Karpas-422 (cell line): ENCODE data around the gene XAB2. TPM values are rescaled to one million over a fixed set of nuclear protein-coding genes. Genes with fewer than 3 reads are reported as not detected.

ENCODE experiments used
- DNase-seq: peaks from one replicate; pipeline ENCODE4 v3.0.0-alpha.2; 2015
- H2AFZ ChIP-seq: fragments of 200-600 bp; sonication (generic); 2 replicates; pipeline ENCODE4 v1.6.1; 2014; ENCODE audit warnings: antibody characterized with exemption, low read length, mixed read lengths
- H3K27ac ChIP-seq: fragments of 200-600 bp; sonication (generic); 2 replicates; pipeline ENCODE4 v1.5.1; 2014; ENCODE audit warnings: mild to moderate bottlenecking, low read length, moderate library complexity
- H3K27me3 ChIP-seq: fragments of 200-600 bp; sonication (generic); 2 replicates; pipeline ENCODE4 v1.6.1; 2014; ENCODE audit warnings: low read length, mixed read lengths
- H3K36me3 ChIP-seq: fragments of 200-600 bp; sonication (generic); 2 replicates; pipeline ENCODE4 v1.6.1; 2014; ENCODE audit warnings: low read length, mixed read lengths; ENCODE audit not compliant: insufficient read depth
- H3K4me1 ChIP-seq: fragments of 200-600 bp; sonication (generic); 2 replicates; pipeline ENCODE4 v1.6.1; 2014; ENCODE audit warnings: mild to moderate bottlenecking, low read length, mixed read lengths
- H3K4me2 ChIP-seq: fragments of 200-600 bp; sonication (generic); 2 replicates; pipeline ENCODE4 v1.6.1; 2014; ENCODE audit warnings: low read length, low read depth, mild to moderate bottlenecking; ENCODE audit not compliant: poor library complexity, severe bottlenecking
- H3K4me3 ChIP-seq: fragments of 200-600 bp; sonication (generic); 2 replicates; pipeline ENCODE4 v1.5.1; 2014; ENCODE audit warnings: mild to moderate bottlenecking, antibody characterized with exemption, low read length, mixed read lengths
- H3K79me2 ChIP-seq: fragments of 200-600 bp; sonication (generic); 2 replicates; pipeline ENCODE4 v1.6.1; 2014; ENCODE audit warnings: mild to moderate bottlenecking, low read length, mixed read lengths
- H3K9ac ChIP-seq: fragments of 200-600 bp; sonication (generic); 2 replicates; pipeline ENCODE4 v1.6.0; 2014; ENCODE audit warnings: low read length
- H3K9me2 ChIP-seq: fragments of 200-600 bp; sonication (generic), shearing (Covaris generic); replicated peaks from 2 replicates; pipeline ENCODE4 v1.6.0; 2014; ENCODE audit warnings: mild to moderate bottlenecking, low read length, moderate library complexity; ENCODE audit not compliant: insufficient read depth
- H3K9me3 ChIP-seq: fragments of 300-700, 200-600 bp; sonication (generic); 2 replicates; pipeline ENCODE4 v1.6.1; 2014; ENCODE audit warnings: low read length, mixed read lengths
- H4K20me1 ChIP-seq: fragments of 200-600 bp; sonication (generic); 2 replicates; pipeline ENCODE4 v1.6.1; 2014; ENCODE audit warnings: mild to moderate bottlenecking, antibody characterized with exemption, low read length, low read depth; ENCODE audit not compliant: insufficient read depth
- total RNA-seq: library from RNA; depleted of rRNA; stranded (reverse); fragments of >200 nt; shearing (Covaris generic); gene quantifications from 2 replicates; pipeline ENCODE4 v1.2.3, GENCODE V29; 2014; ENCODE audit warnings: low replicate concordance

XAB2 gene
- total RNA-seq, 1 experiment from 2014 or later: 20.2 TPM

DNA sequence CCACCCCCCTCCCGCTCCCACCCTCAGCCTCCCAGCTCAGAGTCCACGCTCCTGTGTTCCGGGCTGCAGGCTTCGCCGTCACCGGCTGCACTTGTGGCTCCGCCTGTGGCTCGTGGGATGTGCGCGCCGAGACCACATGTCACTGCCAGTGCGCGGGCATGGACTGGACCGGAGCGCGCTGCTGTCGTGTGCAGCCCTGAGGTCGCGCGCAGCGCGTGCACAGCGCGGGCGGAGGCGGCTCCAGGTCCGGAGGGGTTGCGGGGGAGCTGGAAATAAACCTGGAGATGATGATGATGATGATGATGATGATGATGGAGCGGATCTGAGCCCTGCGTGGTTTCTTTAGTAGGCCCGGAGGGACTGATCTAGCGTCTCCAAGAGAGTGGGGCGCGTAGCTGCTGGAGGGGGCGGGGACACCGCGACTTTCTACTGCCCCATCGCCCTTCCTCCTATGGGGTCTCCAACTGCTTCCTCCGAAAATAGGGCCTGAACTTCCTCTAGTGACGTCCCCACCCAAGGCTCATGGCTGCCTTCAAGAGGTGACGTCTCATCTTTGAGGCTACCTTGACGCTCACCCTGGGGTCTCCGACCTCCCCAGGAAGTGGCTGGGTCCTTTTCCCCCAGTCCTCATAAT lies 40.9 kb upstream of the XAB2 start:
- H3K9me3 ChIP-seq: no peaks in the 10 kb centered on the region
- H3K9me2 ChIP-seq: no peaks in the 10 kb centered on the region
- H3K79me2 ChIP-seq: no peaks in the 10 kb centered on the region
- H3K4me2 ChIP-seq: no peak overlapping the region
- H3K36me3 ChIP-seq: no peaks in the 10 kb centered on the region
- no peaks in the 10 kb centered on the region for H3K27me3 ChIP-seq
- DNase-seq: no peak
- H3K9ac ChIP-seq: no peak overlapping the region
- H3K4me1 ChIP-seq: no peaks in the 10 kb centered on the region
- no peak overlapping the region for H3K27ac ChIP-seq
- no peaks in the 10 kb centered on the region for H4K20me1 ChIP-seq
- H3K4me3 ChIP-seq: no peak overlapping the region
- no peak overlapping the region for H2AFZ ChIP-seq

DNA sequence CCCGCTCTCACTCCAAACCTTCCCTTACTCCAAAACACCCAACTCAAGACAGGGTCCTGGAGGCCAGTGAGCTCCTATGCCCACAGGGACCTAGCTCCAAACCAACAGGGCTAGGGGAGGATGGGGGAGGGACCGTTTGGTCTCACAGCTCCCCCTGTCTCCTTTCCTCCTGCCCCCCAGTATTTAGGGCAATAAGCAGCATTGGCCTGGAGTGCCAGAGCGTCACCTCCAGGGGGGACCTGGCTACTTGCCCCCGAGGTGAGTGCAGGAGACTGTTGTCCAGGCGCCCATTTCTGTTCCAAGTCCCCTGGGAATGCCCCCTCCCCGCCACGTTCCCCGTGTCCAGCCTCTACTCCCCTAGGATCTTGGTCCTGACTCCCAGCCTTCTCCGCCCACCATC lies 40.3 kb upstream of the XAB2 start:
- H3K27me3 ChIP-seq: no peaks in the 10 kb centered on the region
- H3K79me2 ChIP-seq: no peaks in the 10 kb centered on the region
- no peaks in the 10 kb centered on the region for H3K9me3 ChIP-seq
- no peak overlapping the region for H3K4me3 ChIP-seq
- H3K9me2 ChIP-seq: no peaks in the 10 kb centered on the region
- H3K9ac ChIP-seq: no peak overlapping the region
- H2AFZ ChIP-seq: no peak overlapping the region
- no peaks in the 10 kb centered on the region for H4K20me1 ChIP-seq
- DNase-seq: no peak
- no peak overlapping the region for H3K4me2 ChIP-seq
- no peaks in the 10 kb centered on the region for H3K4me1 ChIP-seq
- H3K36me3 ChIP-seq: no peaks in the 10 kb centered on the region
- H3K27ac ChIP-seq: no peak overlapping the region

GRCh38 chr19:7668842-7669241 lies 39.5 kb upstream of the XAB2 start, which contains the start of gene RETN:
RETN (plus strand) TSS chr19:7669049; CDS start chr19:7669327, 278 bp downstream.
- Histone ChIP-seq H3K9me2 (no peaks in the 10 kb centered on the region), H3K36me3 (no peaks in the 10 kb centered on the region), H3K4me3 (no peak within 1 kb of the TSS), H4K20me1 (no peaks in the 10 kb centered on the region), H2AFZ (no peak within 1 kb of the TSS), H3K9ac (no peak within 1 kb of the TSS), H3K4me1 (no peaks in the 10 kb centered on the region), H3K79me2 (no peaks in the 10 kb centered on the region), H3K9me3 (no peaks in the 10 kb centered on the region), H3K4me2 (no peak within 1 kb of the TSS), H3K27ac (no peak within 1 kb of the TSS), H3K27me3 (no peaks in the 10 kb centered on the region)
- no peak for DNase-seq

DNA sequence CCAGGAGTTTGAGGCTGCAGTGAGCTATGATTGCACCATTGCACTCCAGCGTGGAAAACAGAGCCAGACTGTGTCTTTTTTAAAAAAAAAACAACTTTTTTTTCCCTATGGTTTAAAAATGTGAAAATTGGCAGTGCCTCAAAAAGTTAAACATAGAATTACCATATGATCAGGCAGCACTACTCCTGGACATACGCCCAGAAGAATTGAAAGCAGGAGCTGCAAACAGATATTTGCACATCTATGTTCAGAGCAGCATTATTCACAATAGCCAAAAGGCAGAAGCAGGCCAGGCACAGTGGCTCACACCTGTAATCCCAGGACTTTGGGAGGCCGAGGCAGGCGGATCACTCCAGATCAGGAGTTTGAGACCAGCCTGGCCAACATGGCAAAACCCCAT lies 35.7 kb upstream of the XAB2 start:
- no peaks in the 10 kb centered on the region for H4K20me1 ChIP-seq
- H3K9ac ChIP-seq: no peak overlapping the region
- H3K27me3 ChIP-seq: no peaks in the 10 kb centered on the region
- H3K4me3 ChIP-seq: no peak overlapping the region
- no peak overlapping the region for H3K4me2 ChIP-seq
- no peak for DNase-seq
- H3K9me3 ChIP-seq: no peaks in the 10 kb centered on the region
- H3K4me1 ChIP-seq: no peaks in the 10 kb centered on the region
- no peaks in the 10 kb centered on the region for H3K79me2 ChIP-seq
- no peak overlapping the region for H2AFZ ChIP-seq
- H3K9me2 ChIP-seq: no peaks in the 10 kb centered on the region
- no peak overlapping the region for H3K27ac ChIP-seq
- H3K36me3 ChIP-seq: no peaks in the 10 kb centered on the region

DNA sequence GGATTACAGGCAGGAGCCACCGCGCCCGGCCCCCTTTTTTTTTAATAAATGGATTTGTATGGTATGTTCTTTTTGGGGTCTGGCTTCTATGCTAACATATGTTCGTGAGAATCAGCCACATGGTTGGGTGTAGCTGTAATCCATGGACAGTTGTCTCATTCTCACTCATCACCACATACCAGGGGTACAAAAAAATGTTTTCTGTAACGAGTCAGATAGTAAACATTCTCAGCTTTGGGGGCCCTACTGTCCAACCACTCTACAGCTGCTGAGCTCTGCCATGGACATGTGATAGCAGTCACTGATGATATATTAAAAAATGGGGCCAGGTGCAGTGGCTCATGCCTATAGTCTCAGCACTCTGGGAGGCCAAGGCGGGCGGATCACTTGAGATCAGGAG lies 34.4 kb upstream of the XAB2 start:
- Histone ChIP-seq H3K9me3 (no peaks in the 10 kb centered on the region), H3K79me2 (no peaks in the 10 kb centered on the region), H3K9ac (no peak overlapping the region), H3K4me2 (no peak overlapping the region), H2AFZ (no peak overlapping the region), H3K9me2 (no peaks in the 10 kb centered on the region), H3K27ac (no peak overlapping the region), H4K20me1 (no peaks in the 10 kb centered on the region), H3K27me3 (no peaks in the 10 kb centered on the region), H3K4me1 (no peaks in the 10 kb centered on the region), H3K36me3 (no peaks in the 10 kb centered on the region), H3K4me3 (no peak overlapping the region)
- DNase-seq: no peak

DNA sequence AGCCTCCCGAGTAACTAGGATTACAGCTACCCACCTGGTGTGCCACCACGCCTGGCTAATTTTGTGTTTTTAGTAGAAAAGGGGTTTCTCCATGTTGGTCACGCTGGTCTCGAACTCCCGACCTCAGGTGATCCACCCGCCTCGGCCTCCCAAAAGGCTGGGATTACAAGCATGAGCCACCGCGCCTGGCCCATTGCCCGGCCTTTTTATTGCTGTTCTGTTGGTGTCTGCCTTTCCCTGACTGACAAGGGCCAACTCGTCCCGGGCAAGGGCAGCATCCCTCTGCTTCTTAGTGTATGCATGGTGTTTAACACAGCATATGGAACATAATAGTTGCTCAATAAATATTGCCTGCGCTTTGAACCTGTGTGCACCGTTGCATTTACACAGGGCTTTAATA lies 33.3 kb upstream of the XAB2 start:
- no peak overlapping the region for H3K27ac ChIP-seq
- H3K27me3 ChIP-seq: no peaks in the 10 kb centered on the region
- no peak overlapping the region for H2AFZ ChIP-seq
- H3K79me2 ChIP-seq: no peaks in the 10 kb centered on the region
- no peak overlapping the region for H3K9ac ChIP-seq
- no peaks in the 10 kb centered on the region for H4K20me1 ChIP-seq
- no peak overlapping the region for H3K4me3 ChIP-seq
- no peak for DNase-seq
- H3K4me1 ChIP-seq: no peaks in the 10 kb centered on the region
- H3K36me3 ChIP-seq: no peaks in the 10 kb centered on the region
- H3K4me2 ChIP-seq: no peak overlapping the region
- H3K9me2 ChIP-seq: no peaks in the 10 kb centered on the region
- no peaks in the 10 kb centered on the region for H3K9me3 ChIP-seq

DNA sequence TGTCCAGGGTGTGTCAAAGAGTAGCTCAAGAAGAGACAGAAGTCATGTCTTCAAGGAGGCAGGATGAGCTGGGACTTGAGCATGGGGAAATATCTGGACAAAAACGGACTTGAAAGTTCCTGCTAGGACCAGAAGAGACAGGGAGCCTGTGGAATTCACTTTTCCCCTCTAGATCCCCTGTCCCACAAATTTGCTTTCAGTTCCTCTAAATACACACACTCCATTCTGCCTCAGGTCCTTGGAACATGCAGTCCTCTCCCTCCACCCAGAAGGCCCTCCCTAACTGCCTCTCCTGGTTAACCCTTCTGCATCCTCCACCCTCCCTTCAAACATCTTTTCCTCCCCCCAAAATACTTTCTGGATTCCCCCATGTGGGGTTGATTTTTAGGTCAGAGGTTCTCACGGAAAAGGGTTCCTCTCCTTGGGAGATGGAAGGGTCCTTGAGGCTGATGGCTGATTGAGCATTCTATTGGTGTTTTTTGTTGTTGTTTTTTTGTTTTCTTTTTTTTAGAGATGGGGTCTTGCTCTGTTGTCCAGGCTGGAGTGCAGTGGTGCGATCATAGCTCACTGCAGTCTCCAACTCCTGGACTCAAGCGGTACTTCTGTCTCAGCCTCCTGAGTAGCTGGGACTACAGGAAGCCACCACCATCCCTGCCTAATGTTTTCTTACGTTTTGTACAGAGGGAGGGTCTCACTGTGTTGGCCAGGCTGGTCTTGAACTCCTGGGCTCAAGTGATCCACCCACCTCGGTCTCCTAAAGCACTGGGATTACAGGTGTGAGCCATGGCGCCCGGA lies 32.6 kb upstream of the XAB2 start:
- no peak for DNase-seq
- Histone ChIP-seq H3K4me3 (no peak overlapping the region), H3K27ac (no peak overlapping the region), H3K9ac (no peak overlapping the region), H3K9me3 (no peaks in the 10 kb centered on the region), H3K79me2 (no peaks in the 10 kb centered on the region), H3K36me3 (no peaks in the 10 kb centered on the region), H3K4me2 (no peak overlapping the region), H3K27me3 (no peaks in the 10 kb centered on the region), H3K9me2 (no peaks in the 10 kb centered on the region), H3K4me1 (no peaks in the 10 kb centered on the region), H2AFZ (no peak overlapping the region), H4K20me1 (no peaks in the 10 kb centered on the region)

DNA sequence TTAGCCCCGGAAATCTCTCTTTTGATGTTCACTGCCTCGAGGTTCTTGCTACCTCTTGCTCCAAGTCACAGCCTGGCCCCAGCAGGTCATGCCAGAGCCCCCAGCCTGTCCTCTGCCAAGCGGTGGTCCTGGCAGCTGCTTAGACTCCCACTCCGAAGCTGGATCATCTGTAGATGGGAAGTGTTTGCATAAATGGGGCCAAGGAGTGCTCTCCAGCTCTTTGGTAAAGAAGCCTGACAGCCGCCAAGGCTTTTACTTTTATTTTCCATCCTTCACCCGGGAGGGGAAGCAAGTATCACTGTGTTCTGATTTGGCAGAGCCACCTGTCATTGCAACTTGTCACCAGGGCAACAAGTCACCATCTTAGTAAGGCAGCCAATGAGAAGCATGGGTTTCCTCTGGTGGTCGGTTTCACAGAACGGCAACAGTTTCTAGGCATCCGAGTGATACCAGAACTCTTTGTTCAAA lies 28.9 kb upstream of the XAB2 start:
- H3K27ac ChIP-seq: no peak overlapping the region
- no peaks in the 10 kb centered on the region for H3K36me3 ChIP-seq
- no peaks in the 10 kb centered on the region for H3K27me3 ChIP-seq
- H3K4me2 ChIP-seq: no peak overlapping the region
- H3K9me3 ChIP-seq: no peaks in the 10 kb centered on the region
- no peak overlapping the region; the same call in 1 of the 2 replicates for H3K9ac ChIP-seq
- H3K4me1 ChIP-seq: no peaks in the 10 kb centered on the region
- no peaks in the 10 kb centered on the region for H4K20me1 ChIP-seq
- no peak overlapping the region for H2AFZ ChIP-seq
- H3K9me2 ChIP-seq: no peaks in the 10 kb centered on the region
- peak; percentile 68 for DNase-seq
- no peak overlapping the region for H3K4me3 ChIP-seq
- H3K79me2 ChIP-seq: no peaks in the 10 kb centered on the region
